Mesendoderm (in vitro differentiated cells): ENCODE data around the gene FAM151A.

Source experiments
- DNase-seq: peaks from one replicate; pipeline ENCODE4 v3.0.0; 2013
- H2AK5ac ChIP-seq: 2 replicates; pipeline ENCODE4 v1.6.1; 2013; ENCODE audit warnings: low read length, inconsistent platforms
- H2BK120ac ChIP-seq: 2 replicates; pipeline ENCODE4 v1.6.1; 2013; ENCODE audit warnings: low read depth, mild to moderate bottlenecking, low read length, moderate library complexity, mixed read lengths
- H2BK15ac ChIP-seq: replicated peaks from 2 replicates; pipeline ENCODE4 v1.6.1; 2013; ENCODE audit warnings: low read depth, mild to moderate bottlenecking, moderate library complexity
- H2BK5ac ChIP-seq: 2 replicates; pipeline ENCODE4 v1.6.1; 2013; ENCODE audit warnings: low read length, inconsistent platforms
- H3K18ac ChIP-seq: 2 replicates; pipeline ENCODE4 v1.6.1; 2013; ENCODE audit warnings: mild to moderate bottlenecking, low read length, mixed read lengths
- H3K23ac ChIP-seq: one replicate; pipeline ENCODE4 v1.6.1; 2013; ENCODE audit warnings: low read length
- H3K27ac ChIP-seq: 2 replicates; pipeline ENCODE4 v1.5.1; 2013; ENCODE audit warnings: low read depth, mild to moderate bottlenecking, inconsistent platforms, low read length, moderate library complexity
- H3K27me3 ChIP-seq: 2 replicates; pipeline ENCODE4 v1.6.1; 2013; ENCODE audit warnings: low read length, control low read depth, mild to moderate bottlenecking, inconsistent platforms; ENCODE audit not compliant: insufficient read depth, poor library complexity
- H3K36me3 ChIP-seq: 2 replicates; pipeline ENCODE4 v1.6.1; 2013; ENCODE audit warnings: low read length, inconsistent platforms; ENCODE audit not compliant: control insufficient read depth, insufficient read depth
- H3K4ac ChIP-seq: one replicate; pipeline ENCODE4 v1.6.1; 2013; ENCODE audit warnings: low read depth, mild to moderate bottlenecking, low read length, moderate library complexity
- H3K4me1 ChIP-seq: 2 replicates; pipeline ENCODE4 v1.6.1; 2013; ENCODE audit warnings: low read depth, low read length, inconsistent platforms; ENCODE audit not compliant: control insufficient read depth
- H3K4me2 ChIP-seq: 2 replicates; pipeline ENCODE4 v1.6.1; 2013; ENCODE audit warnings: low read length
- H3K4me3 ChIP-seq: 2 replicates; pipeline ENCODE4 v1.5.1; 2013; ENCODE audit warnings: mild to moderate bottlenecking, low read length
- H3K56ac ChIP-seq: one replicate; pipeline ENCODE4 v1.6.1; 2013; ENCODE audit warnings: low read length
- H3K79me1 ChIP-seq: 2 replicates; pipeline ENCODE4 v1.6.1; 2013; ENCODE audit warnings: low read length, inconsistent platforms
- H3K79me2 ChIP-seq: 2 replicates; pipeline ENCODE4 v1.6.1; 2013; ENCODE audit warnings: mild to moderate bottlenecking, low read length; ENCODE audit not compliant: control insufficient read depth, insufficient read depth
- H3K9ac ChIP-seq: 2 replicates; pipeline ENCODE4 v1.6.1; 2013; ENCODE audit warnings: low read length, inconsistent platforms
- H4K5ac ChIP-seq: one replicate; pipeline ENCODE4 v1.6.1; 2013; ENCODE audit warnings: low read length
- H4K8ac ChIP-seq: one replicate; pipeline ENCODE4 v1.6.1; 2013; ENCODE audit warnings: low read depth, mild to moderate bottlenecking, control low read depth, low read length, moderate library complexity
- WGBS: extraction: QIAGEN DNeasy Blood & Tissue Kit; methylation state at CpG from one replicate; pipeline ENCODE4 v1.1.7; 2013; ENCODE audit warnings: low lambda C conversion rate, missing lambda C conversion rate; ENCODE audit not compliant: insufficient coverage; ENCODE audit errors: extremely low coverage; 5-methylcytosine and 5-hydroxymethylcytosine counted together

FAM151A gene

DNA sequence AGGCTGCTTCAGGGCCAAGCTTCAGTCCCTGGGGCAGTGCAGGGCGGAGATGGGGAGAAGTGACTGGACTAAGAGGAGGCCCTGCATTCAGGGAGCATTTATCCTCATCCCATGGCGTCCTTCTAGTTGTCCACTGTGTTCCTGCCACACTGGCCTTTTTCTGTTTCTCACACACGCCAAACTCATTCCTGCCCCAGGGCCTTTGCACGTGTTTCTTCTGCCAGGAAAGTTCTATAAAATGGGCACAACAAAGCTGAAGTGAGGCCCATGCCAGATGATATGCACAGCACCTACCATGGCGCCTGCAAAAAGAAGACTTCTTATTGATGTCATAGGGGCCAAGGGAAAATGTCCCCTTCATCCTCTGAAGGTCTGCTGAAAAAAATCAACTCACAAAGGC, 42.5 kb upstream of the FAM151A start:
- no peak overlapping the region for H3K4me2 ChIP-seq
- H2BK120ac ChIP-seq, result no peak overlapping the region
- no CpG with 5 or more reads among the region's 5 CpGs for WGBS
- H2AK5ac ChIP-seq, result no peak overlapping the region
- H2BK5ac ChIP-seq, result no peak overlapping the region
- H3K56ac ChIP-seq, result no peak overlapping the region
- no peaks in the 10 kb centered on the region for H3K27me3 ChIP-seq
- H3K79me2 ChIP-seq, result no peaks in the 10 kb centered on the region
- no peaks in the 10 kb centered on the region for H3K36me3 ChIP-seq
- no peak overlapping the region for H4K5ac ChIP-seq
- no peaks in the 10 kb centered on the region for H3K79me1 ChIP-seq
- no peak overlapping the region for H3K9ac ChIP-seq
- H3K4ac ChIP-seq, result no peak overlapping the region
- H2BK15ac ChIP-seq, result no peak overlapping the region
- no peaks in the 10 kb centered on the region for H3K4me1 ChIP-seq
- no peak overlapping the region for H3K18ac ChIP-seq
- H3K23ac ChIP-seq, result no peak overlapping the region
- DNase-seq, result no peak
- H3K4me3 ChIP-seq, result no peak overlapping the region
- no peak overlapping the region for H3K27ac ChIP-seq
- H4K8ac ChIP-seq, result no peak overlapping the region

DNA sequence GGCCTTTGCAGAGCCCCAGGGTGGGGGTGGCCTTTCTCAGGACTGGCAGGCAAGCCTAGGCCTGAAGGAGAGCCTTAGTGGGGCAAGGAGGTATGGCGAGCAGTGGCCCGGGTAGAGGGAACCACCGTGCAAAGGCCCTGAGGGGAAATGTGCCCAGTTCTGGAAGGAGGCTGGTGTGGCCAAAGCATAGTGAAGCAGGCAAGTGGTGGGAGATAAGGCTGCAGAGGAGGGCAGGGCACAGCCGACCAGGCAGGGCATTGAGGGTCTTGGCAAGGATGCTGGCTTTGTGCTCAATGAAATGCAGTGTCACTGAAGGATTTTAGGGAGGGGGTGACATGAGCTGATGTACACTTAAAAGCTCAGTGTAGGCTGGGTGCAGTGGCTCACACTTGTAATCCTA, 41.0 kb upstream of the FAM151A start:
- Histone ChIP-seq H3K36me3 (no peaks in the 10 kb centered on the region), H3K27me3 (no peaks in the 10 kb centered on the region), H3K4me2 (no peak overlapping the region), H3K4me1 (no peaks in the 10 kb centered on the region), H3K23ac (no peak overlapping the region), H3K18ac (no peak overlapping the region), H2BK120ac (no peak overlapping the region), H3K79me1 (no peaks in the 10 kb centered on the region), H2BK15ac (no peak overlapping the region), H3K56ac (no peak overlapping the region), H3K9ac (no peak overlapping the region), H4K5ac (no peak overlapping the region), H4K8ac (no peak overlapping the region), H3K27ac (no peak overlapping the region), H3K79me2 (no peaks in the 10 kb centered on the region), H3K4ac (no peak overlapping the region), H3K4me3 (no peak overlapping the region), H2AK5ac (no peak overlapping the region), H2BK5ac (no peak overlapping the region)
- DNase-seq, result no peak
- no CpG with 5 or more reads among the region's 4 CpGs for WGBS

DNA sequence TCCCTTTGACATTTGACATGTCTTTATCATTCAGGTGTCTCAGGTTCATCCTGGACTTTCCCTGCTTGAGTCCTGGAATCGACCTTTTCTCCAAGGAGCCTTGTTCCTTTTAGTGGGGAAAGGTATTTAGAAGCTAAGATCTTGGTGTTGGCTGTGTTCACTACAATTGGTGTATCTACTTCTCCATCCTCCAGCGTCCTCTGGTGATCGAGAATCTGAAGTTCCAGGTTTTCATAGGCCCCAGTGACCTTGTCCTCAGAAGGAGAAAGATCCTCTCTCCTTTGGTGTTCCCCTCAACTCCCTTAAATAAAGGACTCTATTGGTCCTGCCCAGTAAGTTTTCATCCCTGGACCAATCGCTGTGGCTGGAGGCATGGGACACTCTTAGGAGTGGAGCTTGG, 40.4 kb upstream of the FAM151A start:
- DNase-seq, result no peak
- Histone ChIP-seq H3K4me3 (no peak overlapping the region), H4K8ac (no peak overlapping the region), H3K9ac (no peak overlapping the region), H3K79me1 (no peaks in the 10 kb centered on the region), H2AK5ac (no peak overlapping the region), H3K23ac (no peak overlapping the region), H3K4me1 (no peaks in the 10 kb centered on the region), H3K18ac (no peak overlapping the region), H3K36me3 (no peaks in the 10 kb centered on the region), H2BK120ac (no peak overlapping the region), H2BK15ac (no peak overlapping the region), H3K27me3 (no peaks in the 10 kb centered on the region), H3K4ac (no peak overlapping the region), H3K56ac (no peak overlapping the region), H4K5ac (no peak overlapping the region), H3K27ac (no peak overlapping the region), H3K79me2 (no peaks in the 10 kb centered on the region), H3K4me2 (no peak overlapping the region), H2BK5ac (no peak overlapping the region)
- WGBS, result no CpG with 5 or more reads among the region's 4 CpGs

DNA sequence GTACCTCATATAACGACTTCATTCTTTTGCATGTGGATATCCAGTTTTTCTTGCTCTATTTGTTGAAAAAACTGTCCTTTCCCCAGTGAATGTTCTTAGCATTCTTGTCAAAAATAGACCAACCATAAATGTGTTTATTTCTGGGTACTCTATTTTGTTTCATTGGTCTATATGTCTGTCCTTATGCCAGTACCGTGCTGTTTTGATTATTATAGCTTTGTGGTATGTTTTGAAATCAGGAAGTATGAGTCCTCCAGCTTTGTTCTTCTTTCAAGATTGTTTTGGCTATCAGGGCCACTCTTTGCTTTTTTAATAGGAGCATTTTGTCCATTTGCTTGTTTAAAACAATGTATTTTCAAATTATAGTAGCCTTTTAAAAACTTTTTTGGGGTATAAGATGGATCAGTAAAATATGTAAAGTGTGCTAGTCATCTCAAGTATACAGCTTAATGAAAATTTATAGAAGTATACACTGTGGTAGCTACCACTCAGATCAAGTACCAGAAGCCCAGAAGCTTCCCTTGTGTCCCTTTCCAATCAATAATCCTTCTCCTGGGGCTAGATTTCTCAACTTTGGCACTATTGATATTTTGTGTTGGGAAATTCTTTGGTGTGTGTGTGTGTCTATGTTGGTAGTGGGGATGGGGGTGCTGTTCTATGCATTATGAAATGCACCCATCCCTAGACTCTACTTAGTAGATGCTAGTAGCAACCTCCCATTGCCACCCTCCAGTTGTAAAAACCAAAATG, 35.0 kb upstream of the FAM151A start:
- no CpG with 5 or more reads among the region's 2 CpGs for WGBS
- DNase-seq, result no peak

DNA sequence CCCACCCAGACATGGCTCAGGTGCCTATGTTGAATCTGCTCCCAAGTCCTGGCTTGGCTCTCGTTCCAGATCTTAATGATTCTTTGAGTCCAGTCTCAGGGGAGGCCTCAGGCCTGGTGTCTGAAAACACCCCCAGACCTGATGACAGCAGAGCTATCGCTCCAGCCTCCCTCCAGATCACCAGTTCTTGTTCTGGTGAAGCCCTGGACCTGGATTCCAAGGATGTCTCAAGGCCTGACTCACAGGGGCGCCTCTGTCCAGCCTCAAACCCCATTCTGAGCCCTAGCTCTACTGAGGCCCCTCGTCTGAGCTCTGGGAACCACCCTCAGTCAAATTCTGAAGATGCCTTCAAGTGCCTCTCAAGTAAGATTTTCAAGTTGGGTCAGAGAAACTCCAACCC, 29.7 kb upstream of the FAM151A start:
- no peak overlapping the region for H3K18ac ChIP-seq
- H2BK15ac ChIP-seq, result no peak overlapping the region
- DNase-seq, result no peak
- H3K23ac ChIP-seq, result no peak overlapping the region
- H3K4me2 ChIP-seq, result no peak overlapping the region
- H3K27ac ChIP-seq, result no peak overlapping the region
- H3K9ac ChIP-seq, result no peak overlapping the region
- H2BK5ac ChIP-seq, result no peak overlapping the region
- H2AK5ac ChIP-seq, result no peak overlapping the region
- H2BK120ac ChIP-seq, result no peak overlapping the region
- H3K79me1 ChIP-seq, result no peaks in the 10 kb centered on the region
- no peak overlapping the region for H4K5ac ChIP-seq
- no peak overlapping the region for H4K8ac ChIP-seq
- H3K36me3 ChIP-seq, result no peaks in the 10 kb centered on the region
- H3K56ac ChIP-seq, result no peak overlapping the region
- H3K4ac ChIP-seq, result no peak overlapping the region
- no peaks in the 10 kb centered on the region for H3K4me1 ChIP-seq
- H3K27me3 ChIP-seq, result no peaks in the 10 kb centered on the region
- no peaks in the 10 kb centered on the region for H3K79me2 ChIP-seq
- H3K4me3 ChIP-seq, result no peak overlapping the region
- no CpG with 5 or more reads among the region's 4 CpGs for WGBS

More for the DNA sequence above, 35.0 kb upstream of the FAM151A start:
- H4K8ac ChIP-seq, result no peak overlapping the region
- H2AK5ac ChIP-seq, result no peak overlapping the region
- H3K79me2 ChIP-seq, result no peaks in the 10 kb centered on the region
- no peak overlapping the region for H2BK5ac ChIP-seq
- H3K27ac ChIP-seq, result no peak overlapping the region
- no peaks in the 10 kb centered on the region for H3K79me1 ChIP-seq
- H3K36me3 ChIP-seq, result no peaks in the 10 kb centered on the region
- no peak overlapping the region for H3K56ac ChIP-seq
- no peak overlapping the region for H4K5ac ChIP-seq
- no peaks in the 10 kb centered on the region for H3K4me1 ChIP-seq
- H3K4me2 ChIP-seq, result no peak overlapping the region
- H3K4me3 ChIP-seq, result no peak overlapping the region
- H3K18ac ChIP-seq, result no peak overlapping the region
- H3K4ac ChIP-seq, result no peak overlapping the region
- H2BK120ac ChIP-seq, result no peak overlapping the region
- H3K9ac ChIP-seq, result no peak overlapping the region
- no peak overlapping the region for H3K23ac ChIP-seq
- no peak overlapping the region for H2BK15ac ChIP-seq
- H3K27me3 ChIP-seq, result no peaks in the 10 kb centered on the region

DNA sequence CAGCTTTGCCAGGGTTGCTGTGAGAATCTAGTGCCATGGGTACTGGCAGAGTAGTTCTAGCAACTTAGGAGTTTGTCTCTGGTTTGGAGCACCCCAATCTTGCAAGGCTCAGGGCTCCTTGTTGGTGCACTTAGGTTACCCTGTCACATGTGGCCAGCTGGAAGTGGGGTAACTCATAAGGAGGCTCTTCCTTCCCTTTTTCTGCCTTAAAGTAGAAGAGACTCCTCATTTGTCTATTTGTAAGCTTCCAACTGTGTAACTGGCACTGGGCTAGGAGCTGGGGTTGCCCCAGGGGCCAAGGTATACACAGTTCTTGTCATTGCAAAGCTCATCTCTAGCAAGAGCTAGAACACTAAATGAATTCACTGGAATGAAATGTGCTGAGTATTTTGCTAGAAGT, 28.8 kb upstream of the FAM151A start:
- Histone ChIP-seq H3K23ac (no peak overlapping the region), H3K79me1 (no peaks in the 10 kb centered on the region), H3K79me2 (no peaks in the 10 kb centered on the region), H4K8ac (no peak overlapping the region), H2BK120ac (no peak overlapping the region), H3K27ac (no peak overlapping the region), H3K4me1 (no peaks in the 10 kb centered on the region), H3K9ac (no peak overlapping the region), H3K36me3 (no peaks in the 10 kb centered on the region), H3K4ac (no peak overlapping the region), H2BK15ac (no peak overlapping the region), H2AK5ac (no peak overlapping the region), H2BK5ac (no peak overlapping the region), H3K56ac (no peak overlapping the region), H3K4me2 (no peak overlapping the region), H3K18ac (no peak overlapping the region), H4K5ac (no peak overlapping the region), H3K4me3 (no peak overlapping the region), H3K27me3 (no peaks in the 10 kb centered on the region)
- DNase-seq, result no peak
